Loucy (cell line): ENCODE results near the gene CNR1.

Source experiments
- H2AFZ ChIP-seq: fragments of 200-600 bp; sonication (generic); 2 replicates; pipeline ENCODE4 v1.6.0; 2016; ENCODE audit warnings: antibody characterized with exemption, mild to moderate bottlenecking, low read length, moderate library complexity
- H3F3A ChIP-seq: fragments of 200-600 bp; 2 replicates; pipeline ENCODE4 v1.6.0; 2016; ENCODE audit warnings: antibody characterized with exemption, low read depth, mild to moderate bottlenecking
- H3K27me3 ChIP-seq: fragments of 200-600 bp; sonication (generic); 2 replicates; pipeline ENCODE4 v1.6.1; 2014; ENCODE audit warnings: low read length, mild to moderate bottlenecking; ENCODE audit not compliant: insufficient read depth, poor library complexity, severe bottlenecking
- H3K36me3 ChIP-seq: fragments of 200-600 bp; sonication (generic); 2 replicates; pipeline ENCODE4 v1.6.1; 2016; ENCODE audit warnings: low read length; ENCODE audit not compliant: insufficient read depth
- H3K4me1 ChIP-seq: fragments of 200-600 bp; sonication (generic); 2 replicates; pipeline ENCODE4 v1.5.1; 2014; ENCODE audit warnings: low read length, mild to moderate bottlenecking; ENCODE audit not compliant: insufficient read depth, poor library complexity, severe bottlenecking
- H3K4me2 ChIP-seq: fragments of 200-600 bp; sonication (generic); 2 replicates; pipeline ENCODE4 v1.6.0; 2014; ENCODE audit warnings: antibody characterized with exemption, low read length, low read depth, mild to moderate bottlenecking; ENCODE audit not compliant: poor library complexity, severe bottlenecking
- H3K4me3 ChIP-seq: fragments of 200-600 bp; sonication (generic); 2 replicates; pipeline ENCODE4 v1.5.1; 2014; ENCODE audit warnings: low read length, mild to moderate bottlenecking, mixed read lengths; ENCODE audit not compliant: poor library complexity, severe bottlenecking
- H3K79me2 ChIP-seq: fragments of 200-600 bp; sonication (generic); 2 replicates; pipeline ENCODE4 v1.6.1; 2014; ENCODE audit warnings: low read length; ENCODE audit not compliant: insufficient read depth
- H3K9ac ChIP-seq: fragments of 200-600 bp; sonication (generic); 2 replicates; pipeline ENCODE4 v1.6.0; 2014; ENCODE audit warnings: mild to moderate bottlenecking, low read depth, low read length, moderate library complexity; ENCODE audit not compliant: poor library complexity, severe bottlenecking
- H3K9me2 ChIP-seq: fragments of 200-600 bp; sonication (generic); replicated peaks from 2 replicates; pipeline ENCODE4 v1.6.1; 2016; ENCODE audit warnings: low read depth, low read length, mixed read lengths
- H3K9me3 ChIP-seq: fragments of 200-600 bp; sonication (generic); 2 replicates; pipeline ENCODE4 v1.6.1; 2014; ENCODE audit warnings: mild to moderate bottlenecking, antibody characterized with exemption, low read length, low read depth; ENCODE audit not compliant: insufficient read depth
- H4K20me1 ChIP-seq: fragments of 200-600 bp; sonication (generic); 2 replicates; pipeline ENCODE4 v1.6.0; 2014; ENCODE audit warnings: antibody characterized with exemption, low read length, mild to moderate bottlenecking; ENCODE audit not compliant: insufficient read depth, poor library complexity, severe bottlenecking
- EZH2phosphoT487 ChIP-seq: fragments of 200-600 bp; IDR thresholded peaks from 2 replicates; pipeline ENCODE4 v1.6.1; 2018; ENCODE audit warnings: antibody characterized with exemption, mild to moderate bottlenecking, moderate library complexity, borderline replicate concordance
- TF ChIP-seq, protein P1 (sequence below): fragments of 200-600 bp; sonication (generic); conservative IDR thresholded peaks from 2 replicates; pipeline ENCODE4 v1.5.1; 2014; ENCODE audit warnings: mild to moderate bottlenecking, antibody characterized with exemption, low read length

CNR1 gene

DNA sequence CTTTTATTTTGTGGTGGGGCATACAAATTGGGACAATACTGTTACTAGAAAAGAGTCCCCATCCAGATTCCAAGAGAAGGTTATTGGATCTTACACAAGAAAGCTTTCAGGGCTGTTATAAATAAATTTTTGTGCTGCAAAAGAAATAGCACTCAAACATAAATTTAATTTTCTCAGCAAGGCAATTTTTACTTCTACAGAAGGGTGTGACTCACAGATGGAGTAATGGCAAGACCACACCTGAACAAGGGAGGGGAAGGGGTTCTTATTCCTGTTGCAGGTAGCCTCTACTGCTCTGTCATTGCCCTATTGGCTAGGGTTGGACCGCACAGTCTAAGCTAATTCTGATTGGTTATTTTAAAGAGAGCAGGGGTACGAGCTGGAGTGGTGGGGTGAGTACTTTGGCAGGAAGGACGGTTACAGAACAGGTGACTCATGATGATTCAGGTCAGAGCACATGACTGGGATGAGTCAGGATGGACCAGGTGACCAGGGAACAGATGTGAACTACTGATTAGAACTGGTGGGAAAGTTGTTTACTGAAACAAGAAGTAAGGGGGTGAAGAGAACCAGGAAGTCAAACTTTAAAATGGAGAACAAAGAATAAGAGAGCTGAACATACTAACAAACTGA is 41.1 kb downstream of the CNR1 start:
- Histone ChIP-seq H3K9ac (no peak overlapping the region), H3K9me3 (no peaks in the 10 kb centered on the region), H3K4me3 (no peak overlapping the region), H4K20me1 (no peaks in the 10 kb centered on the region), H3K4me1 (no peaks in the 10 kb centered on the region), H3F3A (no peaks in the 10 kb centered on the region), H3K4me2 (no peak overlapping the region), H3K79me2 (no peaks in the 10 kb centered on the region), H3K9me2 (no peaks in the 10 kb centered on the region), H3K27me3 (no peaks in the 10 kb centered on the region), H3K36me3 (no peaks in the 10 kb centered on the region), H2AFZ (no peak overlapping the region)
- TF ChIP-seq, protein P1, sequence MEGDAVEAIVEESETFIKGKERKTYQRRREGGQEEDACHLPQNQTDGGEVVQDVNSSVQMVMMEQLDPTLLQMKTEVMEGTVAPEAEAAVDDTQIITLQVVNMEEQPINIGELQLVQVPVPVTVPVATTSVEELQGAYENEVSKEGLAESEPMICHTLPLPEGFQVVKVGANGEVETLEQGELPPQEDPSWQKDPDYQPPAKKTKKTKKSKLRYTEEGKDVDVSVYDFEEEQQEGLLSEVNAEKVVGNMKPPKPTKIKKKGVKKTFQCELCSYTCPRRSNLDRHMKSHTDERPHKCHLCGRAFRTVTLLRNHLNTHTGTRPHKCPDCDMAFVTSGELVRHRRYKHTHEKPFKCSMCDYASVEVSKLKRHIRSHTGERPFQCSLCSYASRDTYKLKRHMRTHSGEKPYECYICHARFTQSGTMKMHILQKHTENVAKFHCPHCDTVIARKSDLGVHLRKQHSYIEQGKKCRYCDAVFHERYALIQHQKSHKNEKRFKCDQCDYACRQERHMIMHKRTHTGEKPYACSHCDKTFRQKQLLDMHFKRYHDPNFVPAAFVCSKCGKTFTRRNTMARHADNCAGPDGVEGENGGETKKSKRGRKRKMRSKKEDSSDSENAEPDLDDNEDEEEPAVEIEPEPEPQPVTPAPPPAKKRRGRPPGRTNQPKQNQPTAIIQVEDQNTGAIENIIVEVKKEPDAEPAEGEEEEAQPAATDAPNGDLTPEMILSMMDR, result no peak
- TF ChIP-seq EZH2phosphoT487, result no peak

- no peaks in the 10 kb centered on the region for H3K4me1 ChIP-seq
Measured at GRCh38 chr6:88120635-88121034, 45.5 kb downstream of the CNR1 start.

GRCh38 chr6:88119769-88120168 is 46.4 kb downstream of the CNR1 start:
- H3K4me1 ChIP-seq, result no peaks in the 10 kb centered on the region
- no peaks in the 10 kb centered on the region for H3K9me3 ChIP-seq
- H3K36me3 ChIP-seq, result no peaks in the 10 kb centered on the region
- H3K9me2 ChIP-seq, result no peaks in the 10 kb centered on the region
- no peaks in the 10 kb centered on the region for H3F3A ChIP-seq
- no peak overlapping the region for H3K4me2 ChIP-seq
- H2AFZ ChIP-seq, result no peak overlapping the region
- no peaks in the 10 kb centered on the region for H3K79me2 ChIP-seq
- H3K27me3 ChIP-seq, result no peaks in the 10 kb centered on the region
- H3K4me3 ChIP-seq, result no peak overlapping the region
- no peak overlapping the region for H3K9ac ChIP-seq
- TF ChIP-seq, protein P1, result no peak
- TF ChIP-seq EZH2phosphoT487, result no peak
- H4K20me1 ChIP-seq, result no peaks in the 10 kb centered on the region

More at GRCh38 chr6:88120635-88121034, 45.5 kb downstream of the CNR1 start:
- H3K4me2 ChIP-seq, result no peak overlapping the region
- no peaks in the 10 kb centered on the region for H3K27me3 ChIP-seq
- H3K4me3 ChIP-seq, result no peak overlapping the region
- H3K9me2 ChIP-seq, result no peaks in the 10 kb centered on the region
- no peaks in the 10 kb centered on the region for H3F3A ChIP-seq
- no peak overlapping the region for H3K9ac ChIP-seq
- no peaks in the 10 kb centered on the region for H3K9me3 ChIP-seq
- H3K79me2 ChIP-seq, result no peaks in the 10 kb centered on the region
- TF ChIP-seq, protein P1, result no peak
- no peaks in the 10 kb centered on the region for H4K20me1 ChIP-seq
- no peak overlapping the region for H2AFZ ChIP-seq
- no peaks in the 10 kb centered on the region for H3K36me3 ChIP-seq
